Measurements from ENCODE around the gene PCSK4. TPM values are rescaled to one million over a fixed set of nuclear protein-coding genes. Genes with fewer than 3 reads are reported as not detected.

PCSK4 gene
- total and polyA plus RNA-seq, 2 of the 13 experiments (the other 11 are each of a cell fraction or from before 2014, with no cell fraction given) = 2.0 to 2.7 TPM

- Histone ChIP-seq H3K9ac (ENCODE audit: insufficient read depth, low read depth, low read length) (no peak overlapping the region), H3K4me2 (ENCODE audit: low read depth, low read length) (no peak overlapping the region), H3K79me2 (ENCODE audit: insufficient read depth, low read length) (peaks cover 6% of the 10 kb centered on the region), H3K4me3 (replicated peaks in 1 of 3; ENCODE audit: insufficient read depth in 1 of 3, low read depth in 2 of 3, low read length in 3 of 3) (no peak overlapping the region), H3K27ac (ENCODE audit: extremely low read length, insufficient read depth, low read length) (no peak overlapping the region), H2AFZ (ENCODE audit: low read length) (no peak overlapping the region), H3K4me1 (ENCODE audit: insufficient read depth, low read length) (peaks cover 26% of the 10 kb centered on the region), H3K36me3 (replicated peaks in 1 of 2; ENCODE audit: control insufficient read depth in 1 of 2, insufficient read depth in 2 of 2, low read length in 2 of 2) (no peaks in the 10 kb centered on the region), H4K20me1 (ENCODE audit: insufficient read depth, low read length) (no peaks in the 10 kb centered on the region), H3K9me3 (ENCODE audit: low read length) (no peaks in the 10 kb centered on the region), H3K27me3 (ENCODE audit: control insufficient read depth in 1 of 2, insufficient read depth in 2 of 2, low read length in 2 of 2) (no peaks in the 10 kb centered on the region)
- TF ChIP-seq GRHL1 (CRISPR knock-in tag; conservative IDR thresholded peaks at IDR 0.05) = no peak
- TF ChIP-seq SRSF1 (optimal IDR thresholded peaks at IDR 0.05; ENCODE audit: low read depth, low read length) = no peak
- no peak for TF ChIP-seq MIER2 (CRISPR knock-in tag; IDR thresholded peaks at IDR 0.05)
- TF ChIP-seq NKX3-1 (CRISPR knock-in tag; IDR thresholded peaks at IDR 0.05) = no peak
- no peak for TF ChIP-seq ARID3A (IDR thresholded peaks at IDR 0.05; ENCODE audit: low read depth, low read length)
- no peak for TF ChIP-seq U2AF2 (IDR thresholded peaks at IDR 0.05; ENCODE audit: low read depth, low read length)
- no peak for TF ChIP-seq WIZ (CRISPR knock-in tag; IDR thresholded peaks at IDR 0.05)
- no peak for TF ChIP-seq ELF4 (CRISPR knock-in tag; IDR thresholded peaks at IDR 0.05; ENCODE audit: borderline replicate concordance)
- no peak for TF ChIP-seq SUZ12 (IDR thresholded peaks at IDR 0.05; ENCODE audit: low read depth, low read length)
- 72% methylated on average over 8 of the region's 11 CpGs for WGBS (ENCODE audit: low lambda C conversion rate)
- no peak for FAIRE-seq
- ChIA-PET CTCF (ENCODE audit: low intra/inter-chr PET ratio, low total read pairs) (no interaction called here), POLR2A (interaction anchor here (0.5 kb wide), 1 partner anchor 303 kb away, joined by 4 read pairs; no protein-coding TSS in a partner anchor)
- intact Hi-C loops (cut with micrococcal nuclease; ENCODE audit: unreplicated experiment) (no loop called here), in situ Hi-C loops (cut with HindIII; ENCODE audit: extremely low pct_ligation_motif_present, low pct_unique_long_range_greater_than_20kb) (no loop called here)
- no TSS peak for BruUV-seq (replicated peaks)
- no peak for DNase-seq (ENCODE audit: low spot score)
- ATAC-seq = no peak
Observed at GRCh38 chr19:1488282-1488601, 1.9 kb downstream of the PCSK4 start.

Measured in HepG2 (cell line).